IMR-90 (cell line): ENCODE results near the gene EGFR. TPM values are rescaled to one million over a fixed set of nuclear protein-coding genes. Genes with fewer than 3 reads are reported as not detected.
A peak's percentile ranks its signal among the peaks of the same experiment; 100 is the strongest.

Experiments used
- ATAC-seq: fragments of 200-7000 bp; cut with Tn5 transposase; 2 replicates; pipeline ENCODE4 v1.9.1; 2020; ENCODE audit warnings: low read depth, mild to moderate bottlenecking, moderate library complexity
- BruUV-seq: library from RNA; stranded (reverse); fragments of 400-500 nt; replicated peaks from 2 replicates; lab custom pipeline; 2021; lab: Mats Ljungman, UMichigan
- CTCF ChIA-PET: fragments of 300-600 bp; formaldehyde crosslinking; extraction: SDS; loops from one replicate; lab custom pipeline; 2021; ENCODE audit warnings: antibody characterized with exemption; lab: Yijun Ruan, JAX
- POLR2A ChIA-PET: fragments of 300-600 bp; sonication (Branson Sonifier 250); formaldehyde crosslinking; loops from one replicate; lab custom pipeline; 2022; ENCODE audit warnings: antibody characterized with exemption; ENCODE audit not compliant: unreplicated experiment; lab: Charles Lee
- DNase-seq: peaks from one replicate; pipeline ENCODE4 v3.0.0; 2013
- H2AFZ ChIP-seq: replicated peaks from 2 replicates; pipeline ENCODE3; 2013; ENCODE audit warnings: low read length, mild to moderate bottlenecking; ENCODE audit not compliant: poor library complexity
- H2AK5ac ChIP-seq: 2 replicates; pipeline ENCODE4 v1.6.1; 2013; ENCODE audit warnings: low read depth, low read length, inconsistent platforms
- H2AK9ac ChIP-seq: replicated peaks from 2 replicates; pipeline ENCODE3; 2013; ENCODE audit warnings: mild to moderate bottlenecking, low read depth, low read length, moderate library complexity; ENCODE audit not compliant: poor library complexity
- H2BK120ac ChIP-seq: 2 replicates; pipeline ENCODE4 v1.6.1; 2013; ENCODE audit warnings: low read depth, low read length, inconsistent platforms
- H2BK15ac ChIP-seq: 3 replicates; pipeline ENCODE4 v1.6.1; 2013; ENCODE audit warnings: low read depth, low read length, inconsistent platforms
- H2BK20ac ChIP-seq: 2 replicates; pipeline ENCODE4 v1.6.1; 2013; ENCODE audit warnings: low read depth, mild to moderate bottlenecking, inconsistent platforms, low read length, moderate library complexity
- H2BK5ac ChIP-seq: 2 replicates; pipeline ENCODE4 v1.6.1; 2013; ENCODE audit warnings: mild to moderate bottlenecking, low read depth, low read length, inconsistent platforms; ENCODE audit not compliant: poor library complexity, severe bottlenecking
- H3K14ac ChIP-seq: replicated peaks from 2 replicates; pipeline ENCODE4 v1.6.1; 2013; ENCODE audit warnings: low read depth, low read length, inconsistent platforms
- H3K18ac ChIP-seq: 2 replicates; pipeline ENCODE4 v1.6.1; 2013; ENCODE audit warnings: low read depth, low read length, control low read depth
- H3K23ac ChIP-seq: 2 replicates; pipeline ENCODE4 v1.6.1; 2013; ENCODE audit warnings: low read depth, low read length, inconsistent platforms
- H3K27ac ChIP-seq: 2 replicates; pipeline ENCODE4 v1.5.1; 2013; ENCODE audit warnings: mild to moderate bottlenecking, control low read depth, low read length; ENCODE audit not compliant: insufficient read depth
- H3K27me3 ChIP-seq: 2 replicates; pipeline ENCODE4 v1.6.1; 2013; ENCODE audit warnings: low read length; ENCODE audit not compliant: control insufficient read depth, insufficient read depth
- H3K36me3 ChIP-seq: 2 replicates; pipeline ENCODE4 v1.6.1; 2013; ENCODE audit warnings: low read length, mixed read lengths; ENCODE audit not compliant: control insufficient read depth, insufficient read depth
- H3K4ac ChIP-seq: 2 replicates; pipeline ENCODE4 v1.6.1; 2013; ENCODE audit warnings: low read depth, low read length, inconsistent platforms
- H3K4me1 ChIP-seq: 2 replicates; pipeline ENCODE4 v1.6.1; 2013; ENCODE audit warnings: low read length, mixed read lengths; ENCODE audit not compliant: control insufficient read depth, insufficient read depth
- H3K4me2 ChIP-seq: 2 replicates; pipeline ENCODE4 v1.6.1; 2013; ENCODE audit warnings: low read depth, mild to moderate bottlenecking, control low read depth, low read length, moderate library complexity
- H3K4me3 ChIP-seq: 2 replicates; pipeline ENCODE4 v1.5.1; 2013; ENCODE audit warnings: low read depth, mild to moderate bottlenecking, control low read depth, low read length, moderate library complexity; ENCODE audit not compliant: insufficient read depth
- H3K56ac ChIP-seq: 2 replicates; pipeline ENCODE4 v1.6.1; 2013; ENCODE audit warnings: low read length, inconsistent platforms; ENCODE audit not compliant: insufficient read depth; ENCODE audit errors: extremely low read depth
- H3K79me1 ChIP-seq, 2 experiments: 2 replicates each; pipeline ENCODE4 v1.6.1; 2013; ENCODE audit warnings: low read length in 2 of 2, inconsistent platforms in 1 of 2, low read depth in 1 of 2
- H3K9ac ChIP-seq: 2 replicates; pipeline ENCODE4 v1.6.1; 2013; ENCODE audit warnings: low read depth, low read length, control low read depth
- H3K9me1 ChIP-seq: 2 replicates; pipeline ENCODE4 v1.6.1; 2013; ENCODE audit warnings: low read length, inconsistent platforms; ENCODE audit not compliant: insufficient read depth
- H3K9me3 ChIP-seq: 2 replicates; pipeline ENCODE4 v1.6.1; 2013; ENCODE audit warnings: low read length; ENCODE audit not compliant: control insufficient read depth, insufficient read depth
- H4K20me1 ChIP-seq: 2 replicates; pipeline ENCODE4 v1.6.1; 2013; ENCODE audit warnings: low read length, inconsistent platforms; ENCODE audit not compliant: insufficient read depth
- H4K5ac ChIP-seq: 2 replicates; pipeline ENCODE4 v1.6.1; 2013; ENCODE audit warnings: mild to moderate bottlenecking, low read depth, low read length, control low read depth
- H4K8ac ChIP-seq, 2 experiments: 2 replicates each; pipeline ENCODE4 v1.6.1; 2013; ENCODE audit warnings: low read depth in 2 of 2, low read length in 2 of 2, control low read depth in 1 of 2, inconsistent platforms in 1 of 2
- H4K91ac ChIP-seq: 2 replicates; pipeline ENCODE4 v1.6.1; 2013; ENCODE audit warnings: low read depth, low read length, inconsistent platforms; ENCODE audit not compliant: insufficient read depth
- BHLHE40 ChIP-seq: fragments of 150-350 bp; IDR thresholded peaks from 2 replicates; pipeline ENCODE4 v1.6.1; 2016; ENCODE audit warnings: mild to moderate bottlenecking, low read depth, low read length
- CEBPB ChIP-seq: IDR thresholded peaks from 2 replicates; pipeline ENCODE4 v1.6.1; 2012; ENCODE audit warnings: low read depth, low read length, improper control_type of control experiment
- CHD1 ChIP-seq: IDR thresholded peaks from 2 replicates; pipeline ENCODE4 v1.6.1; 2012; ENCODE audit warnings: low read depth, low read length, improper control_type of control experiment
- ELK1 ChIP-seq: fragments of 150-350 bp; IDR thresholded peaks from 2 replicates; pipeline ENCODE4 v1.6.1; 2016; ENCODE audit warnings: low read depth, mild to moderate bottlenecking, low read length, moderate library complexity, borderline replicate concordance
- FOS ChIP-seq: fragments of 150-350 bp; IDR thresholded peaks from 2 replicates; pipeline ENCODE4 v1.6.1; 2016; ENCODE audit warnings: low read depth, low read length
- MAFK ChIP-seq: IDR thresholded peaks from 2 replicates; pipeline ENCODE4 v1.6.1; 2012; ENCODE audit warnings: low read depth, low read length, improper control_type of control experiment
- MAZ ChIP-seq: IDR thresholded peaks from 2 replicates; pipeline ENCODE4 v1.6.1; 2012; ENCODE audit warnings: low read depth, mild to moderate bottlenecking, low read length, improper control_type of control experiment, moderate library complexity, borderline replicate concordance
- MXI1 ChIP-seq: IDR thresholded peaks from 2 replicates; pipeline ENCODE4 v1.6.1; 2012; ENCODE audit warnings: low read depth, mild to moderate bottlenecking, low read length, moderate library complexity, borderline replicate concordance
- NFE2L2 ChIP-seq: fragments of 150-350 bp; IDR thresholded peaks from 2 replicates; pipeline ENCODE4 v1.6.1; 2016; ENCODE audit warnings: low read depth, mild to moderate bottlenecking, low read length
- POLR2A ChIP-seq: IDR thresholded peaks from 2 replicates; pipeline ENCODE4 v1.6.1; 2012; ENCODE audit warnings: mild to moderate bottlenecking, low read depth, low read length
- RAD21 ChIP-seq: IDR thresholded peaks from 2 replicates; pipeline ENCODE4 v1.6.1; 2012; ENCODE audit warnings: low read length, improper control_type of control experiment
- RCOR1 ChIP-seq: IDR thresholded peaks from 2 replicates; pipeline ENCODE4 v1.6.1; 2012; ENCODE audit warnings: mild to moderate bottlenecking, low read length, improper control_type of control experiment; ENCODE audit not compliant: insufficient replicate concordance
- RFX5 ChIP-seq: IDR thresholded peaks from 2 replicates; pipeline ENCODE4 v1.8.0; 2012; ENCODE audit warnings: low read depth, mild to moderate bottlenecking, low read length, moderate library complexity
- SMC3 ChIP-seq: fragments of 150-350 bp; IDR thresholded peaks from 2 replicates; pipeline ENCODE4 v1.6.1; 2016; ENCODE audit warnings: low read depth, mild to moderate bottlenecking, antibody characterized with exemption, low read length, moderate library complexity
- WGBS, 2 experiments: methylation state at CpG; one replicate each; pipeline versions ENCODE4 v1.1.5 to v1.1.7; 2013; ENCODE audit warnings: missing lambda C conversion rate in 2 of 2; ENCODE audit not compliant: insufficient read length in 1 of 2; ENCODE audit errors: extremely low coverage in 2 of 2; 5-methylcytosine and 5-hydroxymethylcytosine counted together
- dilution Hi-C: fragments of 300-500 bp; cut with HindIII; formaldehyde crosslinking; loops from one replicate; pipeline ENCODE4 v1.14.3; 2018; ENCODE audit warnings: low sequenced_read_pairs; ENCODE audit not compliant: unreplicated experiment
- in situ Hi-C: fragments of 300-500 bp; cut with MboI; formaldehyde crosslinking; loops from 3 replicates; pipeline ENCODE4 v1.14.3; 2019; ENCODE audit warnings: low sequenced_read_pairs, inconsistent platforms, mixed read lengths
- intact Hi-C: fragments of 100-400 bp; cut with micrococcal nuclease; formaldehyde crosslinking; loops from 2 replicates; pipeline ENCODE4 v1.10.0; 2022
- polyA plus RNA-seq, 3 experiments: library from polyadenylated mRNA; depleted of rRNA; stranded (reverse); fragments of >200 nt; gene quantifications; 2 replicates each; pipeline ENCODE4 v1.2.3, GENCODE V29; 2012; ENCODE audit warnings: low replicate concordance in 1 of 3
- total RNA-seq: library from RNA; depleted of rRNA; stranded (reverse); fragments of >200 nt; gene quantifications from 2 replicates; pipeline ENCODE4 v1.2.3, GENCODE V29; 2012
- TF ChIP-seq, protein P1 (sequence below): conservative IDR thresholded peaks from 2 replicates; pipeline ENCODE4 v1.5.1; 2012; ENCODE audit warnings: mild to moderate bottlenecking, low read depth, low read length, improper control_type of control experiment

EGFR gene
- total and polyA plus RNA-seq, 2 of the 4 experiments (the other 2 are of a cell fraction): 36.9 to 60.4 TPM

DNA sequence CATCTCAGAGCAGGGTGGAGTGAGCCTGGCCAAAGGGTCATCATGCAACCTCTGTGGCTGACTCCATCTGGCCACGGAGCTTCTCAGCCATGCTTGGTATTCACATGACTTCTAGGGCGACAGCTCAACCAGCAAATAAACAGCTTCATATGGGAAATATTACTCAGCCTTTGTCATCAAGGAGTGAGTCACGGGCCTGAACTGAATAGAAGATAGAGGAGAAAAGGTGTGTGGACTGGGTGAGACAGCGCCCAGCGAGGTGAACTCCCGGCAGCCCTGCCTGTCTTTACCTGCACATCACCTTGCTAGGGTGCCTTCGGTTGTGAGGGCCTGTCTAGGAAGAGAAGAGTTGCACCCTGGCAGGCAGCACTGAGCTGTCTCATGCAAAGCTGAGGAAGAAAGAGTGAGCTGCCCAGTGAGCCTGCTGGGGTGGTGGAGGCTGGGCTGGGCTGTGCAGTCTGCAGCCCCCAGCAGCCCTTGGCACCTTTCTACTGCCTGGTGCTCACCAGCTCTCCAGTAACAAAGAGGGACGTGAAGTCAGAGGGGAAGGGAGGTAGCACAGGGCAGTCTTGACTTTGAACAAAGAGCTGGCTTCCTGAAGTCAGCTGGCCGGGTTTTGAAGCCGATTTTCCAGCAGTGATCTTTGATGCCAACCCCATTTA, 114.2 kb downstream of the EGFR start:
- peak overlapping the region; percentile 98 for H3K56ac ChIP-seq
- H4K91ac ChIP-seq: peak overlapping the region; percentile 99
- in situ Hi-C loops (no loop called here), dilution Hi-C loops (no loop called here), intact Hi-C loops (loop anchor here (1.0 to 5.0 kb wide), 3 partner anchors 47 to 211 kb away; no protein-coding TSS in a partner anchor)
- DNase-seq (peak; percentile 100), ATAC-seq (peak; percentile 72)
- peaks cover 4% of the 10 kb centered on the region; the same call in 1 of the 2 replicates for H3K36me3 ChIP-seq
- H3K4me3 ChIP-seq: no peak overlapping the region
- peak overlapping the region; percentile 57 for H2AFZ ChIP-seq
- CTCF ChIA-PET: interaction anchor here (0.5 to 1.3 kb wide), 3 partner anchors 46 to 123 kb away, joined by 3 to 5 read pairs (median 3); no protein-coding TSS in a partner anchor
- peaks cover 13% of the 10 kb centered on the region for H3K9me1 ChIP-seq
- no TSS peak for BruUV-seq
- peak overlapping the region; percentile 98 for H2AK9ac ChIP-seq
- peak overlapping the region; percentile 99 for H2BK120ac ChIP-seq
- H3K27ac ChIP-seq: peak overlapping the region; percentile 94
- H4K20me1 ChIP-seq: no peaks in the 10 kb centered on the region
- peaks cover 21 to 74% of the 10 kb centered on the region in 2 experiments for H3K79me1 ChIP-seq
- peak overlapping the region; percentile 76 for H4K5ac ChIP-seq
- H2BK5ac ChIP-seq: peak overlapping the region; percentile 99
- no peaks in the 10 kb centered on the region for H3K27me3 ChIP-seq
- H3K4me1 ChIP-seq: peaks cover 44% of the 10 kb centered on the region
- H4K8ac ChIP-seq: peak overlapping the region; percentile 74 to 97
- POLR2A ChIA-PET: interaction anchor here (0.6 to 2.1 kb wide), 6 partner anchors 9 to 327 kb away, joined by 3 to 5 read pairs (median 3); no protein-coding TSS in a partner anchor
- H3K14ac ChIP-seq: peak overlapping the region; percentile 91
- H2AK5ac ChIP-seq: peak overlapping the region; percentile 98
- peak overlapping the region; percentile 53 for H3K4me2 ChIP-seq
- peak overlapping the region; percentile 99 for H2BK20ac ChIP-seq
- H3K18ac ChIP-seq: peak overlapping the region; percentile 72
- peak overlapping the region; percentile 77; the same call in 2 of the 3 replicates for H2BK15ac ChIP-seq
- H3K9ac ChIP-seq: peak overlapping the region; percentile 64
- no peaks in the 10 kb centered on the region for H3K9me3 ChIP-seq
- peak overlapping the region; percentile 95 for H3K23ac ChIP-seq
- H3K4ac ChIP-seq: peak overlapping the region; percentile 99
- WGBS, 2 experiments: no CpG with 5 or more reads among the region's 10 CpGs
- TF ChIP-seq RCOR1 (peak; percentile 75), MAZ (peak; percentile 41; the same call in 1 of the 2 replicates), FOS (peak; percentile 100), CEBPB (peak; percentile 64), RAD21 (peak; percentile 26; the same call in 1 of the 2 replicates), MXI1 (peak; percentile 13; the same call in 1 of the 2 replicates), RFX5 (no peak), SMC3 (no peak), ELK1 (no peak), NFE2L2 (peak; percentile 73; the same call in 1 of the 2 replicates), MAFK (peak; percentile 53), BHLHE40 (peak; percentile 99), CHD1 (peak; percentile 95; the same call in 1 of the 2 replicates), POLR2A (peak; percentile 43)
- TF ChIP-seq, protein P1, sequence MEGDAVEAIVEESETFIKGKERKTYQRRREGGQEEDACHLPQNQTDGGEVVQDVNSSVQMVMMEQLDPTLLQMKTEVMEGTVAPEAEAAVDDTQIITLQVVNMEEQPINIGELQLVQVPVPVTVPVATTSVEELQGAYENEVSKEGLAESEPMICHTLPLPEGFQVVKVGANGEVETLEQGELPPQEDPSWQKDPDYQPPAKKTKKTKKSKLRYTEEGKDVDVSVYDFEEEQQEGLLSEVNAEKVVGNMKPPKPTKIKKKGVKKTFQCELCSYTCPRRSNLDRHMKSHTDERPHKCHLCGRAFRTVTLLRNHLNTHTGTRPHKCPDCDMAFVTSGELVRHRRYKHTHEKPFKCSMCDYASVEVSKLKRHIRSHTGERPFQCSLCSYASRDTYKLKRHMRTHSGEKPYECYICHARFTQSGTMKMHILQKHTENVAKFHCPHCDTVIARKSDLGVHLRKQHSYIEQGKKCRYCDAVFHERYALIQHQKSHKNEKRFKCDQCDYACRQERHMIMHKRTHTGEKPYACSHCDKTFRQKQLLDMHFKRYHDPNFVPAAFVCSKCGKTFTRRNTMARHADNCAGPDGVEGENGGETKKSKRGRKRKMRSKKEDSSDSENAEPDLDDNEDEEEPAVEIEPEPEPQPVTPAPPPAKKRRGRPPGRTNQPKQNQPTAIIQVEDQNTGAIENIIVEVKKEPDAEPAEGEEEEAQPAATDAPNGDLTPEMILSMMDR: no peak
